KMS-11 (cell line): ENCODE data around the gene TMPRSS3.

Experiments
- H2AFZ ChIP-seq: fragments of 200-600 bp; sonication (generic); 2 replicates; pipeline ENCODE4 v1.6.1; 2016; ENCODE audit warnings: antibody characterized with exemption, mixed run types, low read depth
- H3K27ac ChIP-seq: fragments of 200-600 bp; sonication (generic); 2 replicates; pipeline ENCODE4 v1.6.1; 2016; ENCODE audit warnings: mild to moderate bottlenecking, mixed run types
- H3K27me3 ChIP-seq: fragments of 200-600 bp; sonication (generic); 2 replicates; pipeline ENCODE4 v1.6.1; 2017; ENCODE audit warnings: mild to moderate bottlenecking, low read depth, mixed run types, moderate library complexity; ENCODE audit not compliant: insufficient read depth
- H3K36me3 ChIP-seq: fragments of 200-600 bp; sonication (generic); 2 replicates; pipeline ENCODE4 v1.6.1; 2017; ENCODE audit warnings: mild to moderate bottlenecking, mixed run types; ENCODE audit not compliant: insufficient read depth
- H3K4me1 ChIP-seq: fragments of 200-600 bp; sonication (generic); 2 replicates; pipeline ENCODE4 v1.6.1; 2016; ENCODE audit warnings: mild to moderate bottlenecking, low read depth, mixed run types; ENCODE audit not compliant: poor library complexity, severe bottlenecking
- H3K4me2 ChIP-seq: fragments of 200-600 bp; sonication (generic); 2 replicates; pipeline ENCODE4 v1.7.0; 2016; ENCODE audit warnings: mild to moderate bottlenecking, mixed run types
- H3K4me3 ChIP-seq: fragments of 200-600 bp; sonication (generic); IDR thresholded peaks from 2 replicates; pipeline ENCODE4 v1.6.1; 2017; ENCODE audit warnings: low read depth, low read length, mixed read lengths; ENCODE audit not compliant: insufficient read depth
- H3K79me2 ChIP-seq: fragments of 200-600 bp; sonication (generic); 2 replicates; pipeline ENCODE4 v1.6.1; 2016; ENCODE audit warnings: low read depth, mixed run types; ENCODE audit not compliant: insufficient read depth
- H3K9ac ChIP-seq: fragments of 200-600 bp; sonication (generic); 2 replicates; pipeline ENCODE4 v1.6.1; 2016; ENCODE audit warnings: mild to moderate bottlenecking, mixed run types
- H4K20me1 ChIP-seq: fragments of 200-600 bp; sonication (generic); 2 replicates; pipeline ENCODE4 v1.6.1; 2016; ENCODE audit warnings: mild to moderate bottlenecking, mixed run types; ENCODE audit not compliant: insufficient read depth
- TF ChIP-seq, protein P1 (sequence below): fragments of 200-600 bp; sonication (generic); conservative IDR thresholded peaks from 2 replicates; pipeline ENCODE4 v1.6.1; 2017; ENCODE audit warnings: low read depth, mild to moderate bottlenecking, antibody characterized with exemption, low read length, moderate library complexity, mixed read lengths

TMPRSS3 gene

GRCh38 chr21:42443181-42443785 is 47.4 kb upstream of the TMPRSS3 start:
- Histone ChIP-seq H3K79me2 (no peaks in the 10 kb centered on the region), H3K27me3 (peaks cover 13% of the 10 kb centered on the region), H4K20me1 (no peaks in the 10 kb centered on the region), H3K4me3 (no peak overlapping the region), H3K27ac (no peak overlapping the region), H3K36me3 (no peaks in the 10 kb centered on the region), H3K9ac (no peak overlapping the region), H3K4me1 (no peaks in the 10 kb centered on the region), H3K4me2 (no peak overlapping the region), H2AFZ (no peak overlapping the region)
- TF ChIP-seq, protein P1, sequence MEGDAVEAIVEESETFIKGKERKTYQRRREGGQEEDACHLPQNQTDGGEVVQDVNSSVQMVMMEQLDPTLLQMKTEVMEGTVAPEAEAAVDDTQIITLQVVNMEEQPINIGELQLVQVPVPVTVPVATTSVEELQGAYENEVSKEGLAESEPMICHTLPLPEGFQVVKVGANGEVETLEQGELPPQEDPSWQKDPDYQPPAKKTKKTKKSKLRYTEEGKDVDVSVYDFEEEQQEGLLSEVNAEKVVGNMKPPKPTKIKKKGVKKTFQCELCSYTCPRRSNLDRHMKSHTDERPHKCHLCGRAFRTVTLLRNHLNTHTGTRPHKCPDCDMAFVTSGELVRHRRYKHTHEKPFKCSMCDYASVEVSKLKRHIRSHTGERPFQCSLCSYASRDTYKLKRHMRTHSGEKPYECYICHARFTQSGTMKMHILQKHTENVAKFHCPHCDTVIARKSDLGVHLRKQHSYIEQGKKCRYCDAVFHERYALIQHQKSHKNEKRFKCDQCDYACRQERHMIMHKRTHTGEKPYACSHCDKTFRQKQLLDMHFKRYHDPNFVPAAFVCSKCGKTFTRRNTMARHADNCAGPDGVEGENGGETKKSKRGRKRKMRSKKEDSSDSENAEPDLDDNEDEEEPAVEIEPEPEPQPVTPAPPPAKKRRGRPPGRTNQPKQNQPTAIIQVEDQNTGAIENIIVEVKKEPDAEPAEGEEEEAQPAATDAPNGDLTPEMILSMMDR = no peak

GRCh38 chr21:42441963-42442362 is 46.1 kb upstream of the TMPRSS3 start:
- no peak overlapping the region for H3K27ac ChIP-seq
- H3K79me2 ChIP-seq = no peaks in the 10 kb centered on the region
- no peaks in the 10 kb centered on the region for H3K4me1 ChIP-seq
- H3K27me3 ChIP-seq = peaks cover 13% of the 10 kb centered on the region
- H3K4me3 ChIP-seq = no peak overlapping the region
- H2AFZ ChIP-seq = no peak overlapping the region
- H3K9ac ChIP-seq = no peak overlapping the region
- no peaks in the 10 kb centered on the region for H4K20me1 ChIP-seq
- no peak overlapping the region for H3K4me2 ChIP-seq
- no peaks in the 10 kb centered on the region for H3K36me3 ChIP-seq
- TF ChIP-seq, protein P1 = no peak

DNA sequence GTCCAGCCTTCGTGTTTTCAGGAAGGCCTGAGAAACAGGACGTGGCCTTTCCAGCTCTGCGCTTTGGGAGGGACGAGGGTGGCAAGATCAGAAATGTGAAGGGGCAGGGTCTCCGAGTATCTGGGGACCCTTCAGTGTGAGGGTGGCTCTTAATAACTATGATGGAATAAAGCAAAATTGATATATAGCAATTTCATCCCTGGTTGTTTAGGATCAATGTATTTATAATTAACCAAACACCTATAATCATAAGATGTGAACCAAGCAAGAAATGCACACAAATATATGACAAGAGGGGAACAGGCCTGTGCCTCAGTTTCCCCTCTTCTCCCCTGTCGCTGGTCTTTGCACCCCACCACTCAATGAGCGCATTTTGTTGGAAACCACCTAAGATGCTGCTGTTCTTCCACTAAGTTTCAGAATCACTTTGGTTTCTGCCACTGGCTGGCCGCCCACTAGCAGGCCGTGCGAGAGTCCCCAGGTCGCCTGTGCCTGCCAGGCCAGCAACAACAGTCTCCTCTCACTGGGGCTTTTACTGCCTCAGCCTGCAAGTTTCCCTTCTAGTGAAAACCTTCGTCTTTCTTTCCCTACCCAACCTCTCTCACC is 44.4 kb upstream of the TMPRSS3 start:
- Histone ChIP-seq H3K27me3 (peaks cover 21% of the 10 kb centered on the region; the same call in 1 of the 2 replicates), H3K4me2 (no peak overlapping the region), H3K4me1 (no peaks in the 10 kb centered on the region), H3K9ac (no peak overlapping the region), H3K79me2 (no peaks in the 10 kb centered on the region), H3K4me3 (no peak overlapping the region), H2AFZ (no peak overlapping the region), H3K27ac (no peak overlapping the region), H4K20me1 (no peaks in the 10 kb centered on the region), H3K36me3 (no peaks in the 10 kb centered on the region)
- TF ChIP-seq, protein P1 = no peak

DNA sequence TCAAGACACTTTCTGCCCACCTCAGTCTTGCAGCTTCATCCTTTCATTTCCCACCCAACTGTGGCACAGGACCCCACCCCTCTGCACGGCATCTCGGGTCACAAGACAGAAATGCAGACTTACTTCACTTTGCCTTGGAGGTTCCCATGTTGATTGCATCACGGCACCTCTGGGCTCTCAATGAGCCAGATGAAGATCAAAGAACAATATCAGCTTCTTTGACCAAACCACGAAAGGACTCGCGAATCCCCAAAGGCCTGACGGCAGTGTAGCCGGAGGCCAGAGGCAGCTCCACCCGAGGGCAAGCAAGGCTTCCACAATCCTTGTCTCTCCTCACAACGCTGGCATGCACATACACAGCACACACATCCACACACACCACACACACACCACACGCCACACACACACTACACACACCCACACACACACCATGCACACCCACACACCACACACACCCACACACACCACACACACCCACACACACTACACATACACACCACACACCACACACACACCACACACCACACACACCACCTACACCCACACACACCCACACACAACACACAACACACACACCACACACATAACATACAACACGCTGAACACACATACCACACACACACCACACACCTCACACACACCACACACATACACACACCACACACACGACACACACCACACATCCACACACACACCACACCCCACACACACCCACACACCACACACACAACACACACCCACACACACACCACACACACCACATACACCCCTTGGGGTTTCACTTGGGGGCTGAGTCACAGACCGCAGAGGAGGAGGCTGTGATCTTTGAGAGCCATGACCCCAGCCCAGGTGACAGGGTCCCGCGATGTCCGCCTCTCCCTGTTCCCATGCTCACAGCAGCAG is 43.7 kb upstream of the TMPRSS3 start:
- Histone ChIP-seq H3K9ac (no peak overlapping the region), H3K27ac (no peak overlapping the region), H3K27me3 (peaks cover 19% of the 10 kb centered on the region; the same call in 1 of the 2 replicates), H4K20me1 (no peaks in the 10 kb centered on the region), H3K36me3 (no peaks in the 10 kb centered on the region), H3K4me3 (no peak overlapping the region), H3K4me1 (no peaks in the 10 kb centered on the region), H3K79me2 (no peaks in the 10 kb centered on the region), H2AFZ (no peak overlapping the region), H3K4me2 (no peak overlapping the region)
- TF ChIP-seq, protein P1 = no peak
